ENCODE data around the gene DCBLD2.

DNA sequence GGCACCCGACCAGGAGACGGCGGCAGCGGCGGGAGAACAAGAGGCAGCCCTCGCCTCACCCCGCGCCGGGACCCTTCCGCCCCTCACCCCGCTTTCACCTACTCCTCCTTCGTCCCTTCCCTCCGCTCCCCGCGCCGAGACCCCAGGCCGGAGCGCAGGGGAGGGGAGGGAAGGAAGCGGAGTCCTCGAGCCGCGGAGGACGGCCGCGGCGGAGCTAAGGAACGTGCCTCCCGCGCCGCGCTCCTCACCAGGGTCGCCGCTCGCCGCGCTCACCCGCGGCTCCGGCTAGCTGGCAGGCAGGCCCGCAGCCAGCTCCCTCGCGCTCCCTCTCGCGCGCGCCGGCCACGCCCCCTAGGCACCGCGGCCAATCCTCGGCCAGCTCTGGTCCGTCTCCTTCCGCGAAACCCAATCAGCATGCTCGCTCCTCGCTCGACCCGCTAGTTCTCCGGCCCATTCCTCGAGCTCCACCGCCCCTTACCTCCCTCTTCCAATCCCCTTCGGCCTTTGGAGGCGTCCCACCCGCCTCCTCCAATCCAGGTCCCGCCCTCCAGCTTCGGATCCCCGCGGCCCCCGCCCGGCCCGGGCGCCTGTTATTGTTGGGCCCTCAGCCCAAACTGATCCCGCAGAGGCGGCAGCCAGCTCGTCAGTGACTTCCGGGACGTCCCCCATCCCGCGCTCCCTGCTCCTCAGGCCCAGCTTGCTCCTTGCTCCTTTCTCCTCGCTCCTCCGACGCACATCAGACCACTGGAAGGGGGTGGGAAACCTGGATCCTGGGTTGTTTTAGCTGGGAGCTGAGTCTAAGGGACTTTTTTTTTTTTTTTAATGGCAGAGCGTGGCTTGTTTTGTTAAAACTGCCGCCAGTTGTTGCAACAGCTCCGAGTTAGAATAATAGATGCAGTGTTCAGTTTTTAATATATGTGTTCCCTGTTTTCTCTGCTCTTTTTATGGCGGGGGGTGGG lies at the start of gene DCBLD2:
- TF ChIP-seq, protein P1, sequence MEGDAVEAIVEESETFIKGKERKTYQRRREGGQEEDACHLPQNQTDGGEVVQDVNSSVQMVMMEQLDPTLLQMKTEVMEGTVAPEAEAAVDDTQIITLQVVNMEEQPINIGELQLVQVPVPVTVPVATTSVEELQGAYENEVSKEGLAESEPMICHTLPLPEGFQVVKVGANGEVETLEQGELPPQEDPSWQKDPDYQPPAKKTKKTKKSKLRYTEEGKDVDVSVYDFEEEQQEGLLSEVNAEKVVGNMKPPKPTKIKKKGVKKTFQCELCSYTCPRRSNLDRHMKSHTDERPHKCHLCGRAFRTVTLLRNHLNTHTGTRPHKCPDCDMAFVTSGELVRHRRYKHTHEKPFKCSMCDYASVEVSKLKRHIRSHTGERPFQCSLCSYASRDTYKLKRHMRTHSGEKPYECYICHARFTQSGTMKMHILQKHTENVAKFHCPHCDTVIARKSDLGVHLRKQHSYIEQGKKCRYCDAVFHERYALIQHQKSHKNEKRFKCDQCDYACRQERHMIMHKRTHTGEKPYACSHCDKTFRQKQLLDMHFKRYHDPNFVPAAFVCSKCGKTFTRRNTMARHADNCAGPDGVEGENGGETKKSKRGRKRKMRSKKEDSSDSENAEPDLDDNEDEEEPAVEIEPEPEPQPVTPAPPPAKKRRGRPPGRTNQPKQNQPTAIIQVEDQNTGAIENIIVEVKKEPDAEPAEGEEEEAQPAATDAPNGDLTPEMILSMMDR (conservative IDR thresholded peaks at IDR 0.05; ENCODE audit: low read depth, low read length) = no peak
- TF ChIP-seq EZH2 (IDR thresholded peaks at IDR 0.05; ENCODE audit: borderline replicate concordance, low read depth, low read length, poor library complexity, severe bottlenecking) = no peak
